HEK293 (cell line): Measurements from ENCODE around the gene NONO.

Experiments
- CTCF ChIA-PET: fragments of 350-600 bp; formaldehyde crosslinking; extraction: SDS; loops from one replicate; lab custom pipeline; 2021; ENCODE audit warnings: antibody characterized with exemption; lab: Yijun Ruan, JAX
- POLR2A ChIA-PET: fragments of 300-600 bp; formaldehyde crosslinking; extraction: SDS; loops from one replicate; lab custom pipeline; 2020; ENCODE audit warnings: antibody characterized with exemption, inconsistent platforms; lab: Yijun Ruan, JAX
- H3K27ac ChIP-seq: fragments of 200-500 bp; sonication (Bioruptor generic); 2 replicates; pipeline ENCODE4 v1.5.1; 2014; ENCODE audit warnings: low read depth, low read length, control low read depth, inconsistent platforms; ENCODE audit errors: extremely low read depth
- H3K36me3 ChIP-seq, 2 experiments: fragments of 200-500 bp in 1 of 2; sonication (Bioruptor generic) in 1 of 2; 1 replicate in 1 of 2; 2 replicates in 1 of 2; pipeline ENCODE4 v1.5.1; 2014 to 2017; ENCODE audit warnings: inconsistent platforms in 2 of 2, low read length in 2 of 2; ENCODE audit not compliant: control insufficient read depth in 2 of 2, insufficient read depth in 1 of 2
- H3K4me1 ChIP-seq: fragments of 200-500 bp; sonication (Bioruptor generic); 2 replicates; pipeline ENCODE4 v1.5.1; 2014; ENCODE audit warnings: mild to moderate bottlenecking, low read length, inconsistent platforms; ENCODE audit not compliant: control insufficient read depth, insufficient read depth
- H3K4me3 ChIP-seq: 2 replicates; pipeline ENCODE4 v1.5.1; 2011; ENCODE audit warnings: low read depth, mild to moderate bottlenecking, control low read depth, low read length, moderate library complexity
- H3K9me3 ChIP-seq: fragments of 200-500 bp; sonication (Bioruptor generic); 2 replicates; pipeline ENCODE4 v1.5.1; 2014; ENCODE audit warnings: low read depth, low read length, inconsistent platforms; ENCODE audit not compliant: control insufficient read depth, insufficient read depth
- EGR2 ChIP-seq: fragments of 450-650 bp; formaldehyde crosslinking; IDR thresholded peaks from 2 replicates; pipeline ENCODE4 v1.5.1; 2016; ENCODE audit warnings: low read depth, missing biosample characterization, missing genetic modification characterization
- GLIS1 ChIP-seq: fragments of 450-650 bp; formaldehyde crosslinking; IDR thresholded peaks from 2 replicates; pipeline ENCODE4 v1.5.1; 2016; ENCODE audit warnings: missing biosample characterization, missing genetic modification characterization
- GLIS2 ChIP-seq: fragments of 450-650 bp; formaldehyde crosslinking; IDR thresholded peaks from 2 replicates; pipeline ENCODE4 v1.5.1; 2016; ENCODE audit warnings: missing biosample characterization, missing genetic modification characterization
- KLF9 ChIP-seq: fragments of 450-650 bp; formaldehyde crosslinking; IDR thresholded peaks from 2 replicates; pipeline ENCODE4 v1.5.1; 2016; ENCODE audit warnings: missing biosample characterization, missing genetic modification characterization, low read depth
- YY1 ChIP-seq: fragments of 450-650 bp; formaldehyde crosslinking; IDR thresholded peaks from 2 replicates; pipeline ENCODE4 v1.5.1; 2018; ENCODE audit warnings: missing biosample characterization, missing genetic modification characterization
- ZBTB17 ChIP-seq: fragments of 450-650 bp; formaldehyde crosslinking; IDR thresholded peaks from 2 replicates; pipeline ENCODE4 v1.5.1; 2016; ENCODE audit warnings: missing biosample characterization, missing genetic modification characterization
- ZFHX2 ChIP-seq: fragments of 450-650 bp; formaldehyde crosslinking; conservative IDR thresholded peaks from 2 replicates; pipeline ENCODE4 v1.5.1; 2016; ENCODE audit warnings: missing biosample characterization, missing genetic modification characterization
- ZNF174 ChIP-seq: fragments of 450-650 bp; formaldehyde crosslinking; IDR thresholded peaks from 2 replicates; pipeline ENCODE4 v1.5.0; 2017; ENCODE audit warnings: missing biosample characterization, mild to moderate bottlenecking, missing genetic modification characterization
- ZNF248 ChIP-seq: fragments of 450-650 bp; formaldehyde crosslinking; IDR thresholded peaks from 2 replicates; pipeline ENCODE4 v1.5.1; 2017; ENCODE audit warnings: missing biosample characterization, missing genetic modification characterization
- ZNF266 ChIP-seq: fragments of 450-650 bp; formaldehyde crosslinking; IDR thresholded peaks from 2 replicates; pipeline ENCODE4 v1.5.1; 2016; ENCODE audit warnings: missing biosample characterization, missing genetic modification characterization, low read depth
- ZNF335 ChIP-seq: fragments of 450-650 bp; formaldehyde crosslinking; conservative IDR thresholded peaks from 2 replicates; pipeline ENCODE4 v1.5.1; 2016; ENCODE audit warnings: missing biosample characterization, missing genetic modification characterization
- ZNF404 ChIP-seq: fragments of 450-650 bp; formaldehyde crosslinking; IDR thresholded peaks from 2 replicates; pipeline ENCODE4 v1.5.1; 2017; ENCODE audit warnings: missing biosample characterization, missing genetic modification characterization
- ZNF549 ChIP-seq: fragments of 450-650 bp; IDR thresholded peaks from 2 replicates; pipeline ENCODE4 v1.5.1; 2018; ENCODE audit warnings: missing biosample characterization, missing genetic modification characterization, mild to moderate bottlenecking, inconsistent platforms, moderate library complexity
- ZNF555 ChIP-seq: fragments of 450-650 bp; formaldehyde crosslinking; conservative IDR thresholded peaks from 2 replicates; pipeline ENCODE4 v1.5.1; 2017; ENCODE audit warnings: missing biosample characterization, mild to moderate bottlenecking, missing genetic modification characterization, inconsistent platforms
- ZNF600 ChIP-seq: fragments of 450-650 bp; formaldehyde crosslinking; IDR thresholded peaks from 2 replicates; pipeline ENCODE4 v1.5.1; 2016; ENCODE audit warnings: missing biosample characterization, missing genetic modification characterization
- ZSCAN30 ChIP-seq: fragments of 450-650 bp; IDR thresholded peaks from 2 replicates; pipeline ENCODE4 v1.5.1; 2018; ENCODE audit warnings: missing biosample characterization, mild to moderate bottlenecking, missing genetic modification characterization, moderate library complexity
- TF ChIP-seq, protein P1 (sequence below): fragments of 450-650 bp; formaldehyde crosslinking; IDR thresholded peaks from 2 replicates; pipeline ENCODE4 v1.5.1; 2017; ENCODE audit warnings: missing biosample characterization, missing genetic modification characterization
- TF ChIP-seq, protein P2 (sequence below): fragments of 450-650 bp; formaldehyde crosslinking; IDR thresholded peaks from 2 replicates; pipeline ENCODE4 v1.5.1; 2016; ENCODE audit warnings: missing biosample characterization, missing genetic modification characterization
- TF ChIP-seq, protein P3 (sequence below): fragments of 450-650 bp; formaldehyde crosslinking; IDR thresholded peaks from 2 replicates; pipeline ENCODE4 v1.5.1; 2016; ENCODE audit warnings: missing biosample characterization, missing genetic modification characterization

NONO gene

DNA sequence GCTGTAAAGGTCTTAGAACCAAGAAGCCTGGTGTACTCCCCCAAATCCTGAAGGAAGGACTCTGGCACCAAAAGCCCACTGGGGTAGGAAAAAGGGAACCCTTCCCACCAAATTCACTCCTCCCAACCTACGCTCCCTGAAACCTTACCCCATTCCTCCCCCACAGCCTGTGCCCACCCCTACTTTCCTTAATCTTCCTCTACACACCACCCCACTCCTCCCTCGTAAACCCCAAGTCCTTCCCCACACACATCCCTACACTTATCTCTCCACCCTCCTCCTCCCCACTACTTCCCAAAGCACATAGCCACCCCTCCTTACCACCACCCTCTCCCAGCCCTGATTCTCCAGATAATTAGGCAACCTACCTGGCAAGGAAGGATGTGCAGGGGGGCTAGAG, 31.2 kb upstream of the NONO start (continued):
- no peak for TF ChIP-seq ZNF549 (tag by site-specific recombination)
- TF ChIP-seq ZNF174, result no peak
- TF ChIP-seq, protein P1, sequence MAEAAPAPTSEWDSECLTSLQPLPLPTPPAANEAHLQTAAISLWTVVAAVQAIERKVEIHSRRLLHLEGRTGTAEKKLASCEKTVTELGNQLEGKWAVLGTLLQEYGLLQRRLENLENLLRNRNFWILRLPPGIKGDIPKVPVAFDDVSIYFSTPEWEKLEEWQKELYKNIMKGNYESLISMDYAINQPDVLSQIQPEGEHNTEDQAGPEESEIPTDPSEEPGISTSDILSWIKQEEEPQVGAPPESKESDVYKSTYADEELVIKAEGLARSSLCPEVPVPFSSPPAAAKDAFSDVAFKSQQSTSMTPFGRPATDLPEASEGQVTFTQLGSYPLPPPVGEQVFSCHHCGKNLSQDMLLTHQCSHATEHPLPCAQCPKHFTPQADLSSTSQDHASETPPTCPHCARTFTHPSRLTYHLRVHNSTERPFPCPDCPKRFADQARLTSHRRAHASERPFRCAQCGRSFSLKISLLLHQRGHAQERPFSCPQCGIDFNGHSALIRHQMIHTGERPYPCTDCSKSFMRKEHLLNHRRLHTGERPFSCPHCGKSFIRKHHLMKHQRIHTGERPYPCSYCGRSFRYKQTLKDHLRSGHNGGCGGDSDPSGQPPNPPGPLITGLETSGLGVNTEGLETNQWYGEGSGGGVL (tag by site-specific recombination), result peak; percentile 63
- no peak for TF ChIP-seq ZNF266 (tag by site-specific recombination)
- peak; percentile 99 for TF ChIP-seq EGR2 (tag by site-specific recombination)
- no peak for TF ChIP-seq ZNF404 (tag by site-specific recombination)
- TF ChIP-seq ZNF600 (tag by site-specific recombination), result no peak
- TF ChIP-seq ZNF248 (tag by site-specific recombination), result no peak
- TF ChIP-seq ZNF555 (tag by site-specific recombination), result no peak

DNA sequence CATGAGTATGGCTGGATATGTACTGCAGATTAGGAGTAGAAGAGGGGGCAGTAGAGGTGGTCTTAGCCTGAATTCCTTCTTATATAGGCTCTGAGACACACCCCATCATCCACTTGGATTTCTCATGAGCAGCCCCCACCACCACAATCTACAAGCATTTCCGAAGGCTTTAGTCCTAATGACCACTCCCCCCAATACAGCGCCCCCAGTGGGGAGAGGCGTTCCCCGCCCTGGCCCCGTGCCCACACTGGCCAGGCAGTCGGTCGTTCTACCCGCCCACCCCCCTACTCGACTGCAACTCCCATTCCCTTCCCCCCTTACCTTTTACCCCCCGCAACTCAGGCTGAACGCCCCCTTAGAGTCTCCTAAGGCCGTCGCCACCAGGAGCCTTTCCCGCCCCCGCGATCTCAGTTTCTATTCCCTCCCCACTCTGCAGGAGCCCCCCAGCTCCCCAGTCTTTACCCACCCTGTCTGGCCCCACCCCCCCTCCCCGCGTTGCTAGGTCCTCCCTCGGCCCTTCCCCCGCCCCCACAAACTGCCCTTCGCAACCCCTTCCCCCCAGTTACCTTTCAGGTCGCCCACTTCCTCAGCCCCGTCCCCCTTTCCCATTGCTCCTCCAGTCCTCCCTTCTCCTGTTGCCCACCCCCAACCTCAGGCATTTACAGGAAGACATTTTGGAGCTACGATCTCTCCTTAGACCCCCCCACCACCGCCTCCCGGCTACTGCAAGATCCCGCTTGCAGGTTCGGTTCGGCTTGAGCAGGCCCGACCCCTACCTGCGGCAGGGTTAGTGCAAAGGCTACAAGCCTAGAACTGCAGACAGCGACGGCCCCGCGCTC, 30.0 kb upstream of the NONO start:
- ChIA-PET CTCF (interaction anchor here (0.6 to 1.2 kb wide), 4 partner anchors 8 to 399 kb away, joined by 3 to 4 read pairs (median 4); partner anchors contain the start of gene NONO), POLR2A (interaction anchor here (0.6 to 2.3 kb wide), 7 partner anchors 9 to 274 kb away, joined by 3 to 34 read pairs (median 3); partner anchors contain the start of genes NONO and TAF1)
- Histone ChIP-seq H3K9me3 (no peaks in the 10 kb centered on the region), H3K4me3 (peak overlapping the region; percentile 85), H3K27ac (peak overlapping the region; percentile 74; the same call in 1 of the 2 replicates), H3K4me1 (peaks cover 5% of the 10 kb centered on the region; the same call in 1 of the 2 replicates)
- TF ChIP-seq, protein P2, sequence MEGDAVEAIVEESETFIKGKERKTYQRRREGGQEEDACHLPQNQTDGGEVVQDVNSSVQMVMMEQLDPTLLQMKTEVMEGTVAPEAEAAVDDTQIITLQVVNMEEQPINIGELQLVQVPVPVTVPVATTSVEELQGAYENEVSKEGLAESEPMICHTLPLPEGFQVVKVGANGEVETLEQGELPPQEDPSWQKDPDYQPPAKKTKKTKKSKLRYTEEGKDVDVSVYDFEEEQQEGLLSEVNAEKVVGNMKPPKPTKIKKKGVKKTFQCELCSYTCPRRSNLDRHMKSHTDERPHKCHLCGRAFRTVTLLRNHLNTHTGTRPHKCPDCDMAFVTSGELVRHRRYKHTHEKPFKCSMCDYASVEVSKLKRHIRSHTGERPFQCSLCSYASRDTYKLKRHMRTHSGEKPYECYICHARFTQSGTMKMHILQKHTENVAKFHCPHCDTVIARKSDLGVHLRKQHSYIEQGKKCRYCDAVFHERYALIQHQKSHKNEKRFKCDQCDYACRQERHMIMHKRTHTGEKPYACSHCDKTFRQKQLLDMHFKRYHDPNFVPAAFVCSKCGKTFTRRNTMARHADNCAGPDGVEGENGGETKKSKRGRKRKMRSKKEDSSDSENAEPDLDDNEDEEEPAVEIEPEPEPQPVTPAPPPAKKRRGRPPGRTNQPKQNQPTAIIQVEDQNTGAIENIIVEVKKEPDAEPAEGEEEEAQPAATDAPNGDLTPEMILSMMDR (tag by site-specific recombination), result peak; percentile 56; the same call in 1 of the 2 replicates
- TF ChIP-seq GLIS1 (tag by site-specific recombination), result peak; percentile 54
- TF ChIP-seq, protein P3, sequence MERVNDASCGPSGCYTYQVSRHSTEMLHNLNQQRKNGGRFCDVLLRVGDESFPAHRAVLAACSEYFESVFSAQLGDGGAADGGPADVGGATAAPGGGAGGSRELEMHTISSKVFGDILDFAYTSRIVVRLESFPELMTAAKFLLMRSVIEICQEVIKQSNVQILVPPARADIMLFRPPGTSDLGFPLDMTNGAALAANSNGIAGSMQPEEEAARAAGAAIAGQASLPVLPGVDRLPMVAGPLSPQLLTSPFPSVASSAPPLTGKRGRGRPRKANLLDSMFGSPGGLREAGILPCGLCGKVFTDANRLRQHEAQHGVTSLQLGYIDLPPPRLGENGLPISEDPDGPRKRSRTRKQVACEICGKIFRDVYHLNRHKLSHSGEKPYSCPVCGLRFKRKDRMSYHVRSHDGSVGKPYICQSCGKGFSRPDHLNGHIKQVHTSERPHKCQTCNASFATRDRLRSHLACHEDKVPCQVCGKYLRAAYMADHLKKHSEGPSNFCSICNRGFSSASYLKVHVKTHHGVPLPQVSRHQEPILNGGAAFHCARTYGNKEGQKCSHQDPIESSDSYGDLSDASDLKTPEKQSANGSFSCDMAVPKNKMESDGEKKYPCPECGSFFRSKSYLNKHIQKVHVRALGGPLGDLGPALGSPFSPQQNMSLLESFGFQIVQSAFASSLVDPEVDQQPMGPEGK (tag by site-specific recombination), result 0 out of 2 replicates have a peak, but pooled peaks have one; percentile 13
- TF ChIP-seq GLIS2 (tag by site-specific recombination), result 0 out of 2 replicates have a peak, but pooled peaks have one; percentile 9
- TF ChIP-seq ZSCAN30 (tag by site-specific recombination), result no peak; the same call in 1 of the 2 replicates
- TF ChIP-seq ZFHX2 (tag by site-specific recombination), result peak; percentile 64
- no peak for TF ChIP-seq YY1 (tag by site-specific recombination)
- 0 out of 2 replicates have a peak, but pooled peaks have one; percentile 41 for TF ChIP-seq ZBTB17 (tag by site-specific recombination)
- no peak for TF ChIP-seq ZNF174
- TF ChIP-seq KLF9 (tag by site-specific recombination), result peak; percentile 58
- TF ChIP-seq ZNF335 (tag by site-specific recombination), result 0 out of 2 replicates have a peak, but pooled peaks have one; percentile 51
- TF ChIP-seq, all 188 proteins: peak for 8
- peaks cover 0 to 28% of the 10 kb centered on the region in 2 experiments; a peak in 2 of 3 replicates for H3K36me3 ChIP-seq
